SHP77 (cell line): ENCODE results near the gene SMIM30.
"Not testable (repeated sequence)": the region's sequence is repeated elsewhere in the genome, so short reads cannot be mapped to it uniquely, and the experiment has no call there.

Source experiments
- DNase-seq, 2 experiments: peaks; one replicate each; lab custom pipeline; 2025; lab: John Stamatoyannopoulos, UW

The SMIM30 gene, protein sequence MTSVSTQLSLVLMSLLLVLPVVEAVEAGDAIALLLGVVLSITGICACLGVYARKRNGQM

GRCh38 chr7:113118074-113118959 is at the start of gene SMIM30:
Gene SMIM30, minus strand, starts transcription at chr7:113118554. Its CDS starts 976 bp downstream, at chr7:113117578.
- peak; percentile 72 to 93 for DNase-seq

GRCh38 chr7:113166176-113166575 is 47.8 kb upstream of the SMIM30 start:
- DNase-seq: not testable (repeated sequence)

DNA sequence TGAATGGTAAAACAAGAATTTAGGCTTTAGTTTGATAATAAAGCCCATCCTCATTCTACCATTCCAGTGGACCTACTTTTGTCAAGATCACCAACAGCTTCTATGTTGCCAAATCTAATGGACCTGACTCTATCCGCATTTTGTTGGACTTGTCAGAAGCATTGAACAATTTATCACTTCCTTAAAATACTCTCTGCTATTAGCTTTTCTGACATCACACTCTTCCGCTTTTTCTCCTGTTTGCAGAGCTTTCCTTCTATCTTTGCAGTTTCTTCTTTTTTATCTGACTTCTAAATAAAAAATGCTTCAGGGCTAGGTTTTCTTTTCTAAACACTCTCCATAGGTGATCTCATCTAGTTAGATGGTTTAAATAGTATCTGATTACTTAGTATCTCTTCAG is 42.7 kb upstream of the SMIM30 start:
- no peak for DNase-seq

- peak; percentile 24 to 35 for DNase-seq
Observed at GRCh38 chr7:113159746-113160339, 41.5 kb upstream of the SMIM30 start.

DNA sequence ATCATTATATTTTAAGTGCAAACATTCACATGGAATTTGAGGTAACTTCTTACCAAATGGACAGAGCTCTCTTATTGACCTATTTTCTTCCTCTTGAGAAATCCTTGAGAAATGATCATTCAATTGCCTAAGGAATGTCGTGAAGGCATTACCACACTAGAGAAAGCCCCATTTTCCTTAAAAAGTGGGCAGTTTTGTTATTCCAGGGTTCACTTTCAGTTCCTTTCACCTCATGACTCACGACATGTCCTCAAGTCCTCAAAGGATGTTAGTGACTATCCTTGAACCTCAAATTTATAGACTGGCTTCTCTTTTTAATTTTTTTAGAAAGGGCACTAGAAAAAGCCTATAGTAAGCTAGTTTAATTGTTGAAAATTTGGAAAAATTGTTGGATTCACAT is 40.4 kb upstream of the SMIM30 start:
- DNase-seq: no peak

DNA sequence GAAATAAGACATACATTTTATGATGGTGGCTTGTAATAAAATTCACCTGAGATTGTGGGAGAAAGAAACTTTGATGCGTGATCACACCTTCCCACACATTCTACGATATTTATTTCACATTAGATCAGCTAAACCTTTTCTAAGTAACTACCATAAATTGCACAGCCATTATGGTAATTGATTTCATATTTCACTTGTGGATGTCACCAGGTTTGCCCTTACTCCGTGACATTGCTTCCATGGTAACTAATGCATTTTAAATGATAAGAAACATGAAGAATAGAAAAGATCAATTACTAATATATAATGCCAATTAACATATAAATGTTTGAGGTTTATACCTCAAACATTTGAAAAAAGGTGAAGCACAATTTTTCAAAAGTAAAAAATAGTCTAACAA is 35.8 kb upstream of the SMIM30 start:
- DNase-seq: no peak

DNA sequence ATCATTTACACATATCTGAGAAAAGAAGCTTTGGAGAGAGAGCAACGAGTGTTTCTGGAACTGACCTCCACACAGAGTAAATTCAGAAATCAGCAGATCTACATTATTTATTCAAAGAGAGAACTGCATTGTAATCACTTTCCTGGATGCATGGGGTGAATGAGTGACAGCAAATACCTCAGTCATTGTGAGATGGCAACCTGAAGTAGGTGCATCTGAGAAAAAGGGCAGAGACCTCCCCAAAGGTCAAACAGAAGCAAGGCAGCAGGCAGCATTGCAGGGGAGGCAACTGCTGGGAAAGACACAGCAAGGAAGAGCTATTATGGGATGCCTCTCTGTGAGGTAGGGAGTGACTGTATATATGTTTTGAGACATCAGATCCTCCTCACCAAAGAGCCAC is 26.5 kb upstream of the SMIM30 start:
- DNase-seq: no peak

- DNase-seq: no peak
Observed at GRCh38 chr7:113143486-113144257, 25.3 kb upstream of the SMIM30 start.

DNA sequence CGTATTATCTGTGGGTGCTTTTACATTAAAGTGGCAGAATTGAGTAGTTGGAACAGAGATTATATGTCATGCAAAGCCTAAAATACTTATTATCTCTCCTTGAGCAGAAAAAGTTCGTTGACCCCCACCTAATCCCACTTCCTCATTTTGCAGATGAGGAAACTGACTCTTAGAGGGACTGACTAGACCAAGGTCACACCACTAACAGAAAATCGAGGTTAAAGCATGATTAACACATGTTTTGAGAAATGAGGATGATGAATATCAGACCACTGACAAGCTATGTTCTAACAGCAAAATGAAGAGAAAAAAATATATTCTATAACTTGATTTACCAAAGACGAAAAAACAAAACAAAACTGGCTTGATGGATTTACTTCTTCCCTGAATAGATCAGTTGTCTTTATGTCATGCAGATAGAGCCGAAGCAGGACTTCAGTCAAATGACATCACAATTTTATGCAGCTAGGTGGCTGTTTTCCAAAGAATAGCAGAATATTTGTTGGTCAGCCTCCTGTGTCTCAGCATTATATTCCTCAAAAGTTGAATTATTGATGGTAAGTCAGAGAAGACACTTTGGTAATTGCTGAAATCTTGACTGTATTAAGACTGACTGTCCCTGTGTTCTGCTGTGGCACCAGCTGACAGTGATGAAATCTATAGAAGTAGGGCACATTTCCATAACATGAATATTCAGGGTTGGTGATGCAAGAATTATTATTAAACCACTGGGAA is 24.2 kb upstream of the SMIM30 start:
- DNase-seq: no peak

GRCh38 chr7:113141803-113142202 is 23.4 kb upstream of the SMIM30 start:
- DNase-seq: no peak

- DNase-seq: no peak
Observed at GRCh38 chr7:113140956-113141355, 22.6 kb upstream of the SMIM30 start.

DNA sequence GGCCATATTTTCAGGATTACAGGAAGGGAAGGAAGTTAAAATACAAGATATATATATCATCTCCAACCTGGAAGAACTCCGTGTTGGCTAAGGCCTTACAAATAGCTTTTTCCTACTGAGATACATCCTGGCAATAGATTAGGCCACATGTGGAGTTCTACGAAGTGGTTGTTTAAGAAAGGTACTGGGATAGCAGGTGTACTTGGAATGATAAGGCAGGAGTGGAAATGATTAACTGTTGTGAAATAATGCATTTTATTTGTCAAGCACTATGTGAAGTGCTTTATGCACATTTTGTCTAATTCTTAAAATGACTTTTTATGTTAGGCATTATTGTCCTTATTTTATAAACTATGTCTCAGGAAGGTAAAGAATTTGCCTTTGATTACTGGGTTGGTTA is 18.9 kb upstream of the SMIM30 start:
- DNase-seq: no peak

- DNase-seq: no peak
Observed at GRCh38 chr7:113134025-113134424, 15.7 kb upstream of the SMIM30 start.

DNA sequence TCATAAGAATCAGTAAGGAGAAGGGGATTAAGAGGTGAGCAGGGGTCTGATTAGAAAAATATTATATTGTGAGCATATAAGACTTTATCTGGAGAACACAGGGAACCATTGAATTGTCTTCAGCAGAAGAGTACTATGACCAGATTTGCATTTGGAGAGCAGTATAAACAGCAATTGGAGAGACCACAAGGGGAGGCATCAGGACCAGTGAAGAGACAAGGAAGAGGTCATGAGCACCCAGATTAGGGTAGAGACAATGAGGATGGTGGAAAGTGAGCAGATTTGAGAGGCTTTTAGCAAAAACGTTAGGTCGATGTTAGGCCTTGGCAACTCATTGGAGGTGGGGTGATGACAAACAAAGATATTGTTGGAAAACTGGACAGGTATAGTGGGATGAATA is 13.0 kb upstream of the SMIM30 start:
- no peak for DNase-seq

DNA sequence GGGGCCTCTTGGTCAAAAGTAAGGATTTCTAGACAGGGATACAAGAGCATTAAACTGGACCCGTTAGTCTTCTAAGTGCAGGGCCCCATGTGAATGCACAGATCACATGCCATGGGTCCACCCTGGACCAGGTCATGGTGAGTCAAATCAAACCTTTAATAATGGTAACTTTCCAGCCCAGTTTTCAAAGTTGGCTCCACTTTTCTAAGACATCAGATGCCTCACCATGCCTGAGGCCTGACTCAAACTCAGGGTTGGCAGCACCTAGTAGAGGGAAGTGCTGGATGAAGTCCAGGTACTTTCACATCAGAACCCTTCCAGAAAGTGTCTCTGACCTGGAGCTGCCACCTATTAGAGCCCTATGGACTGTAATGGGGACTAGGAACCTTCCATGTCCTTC is 9.7 kb upstream of the SMIM30 start:
- no peak for DNase-seq

- DNase-seq: no peak
Observed at GRCh38 chr7:113125728-113126127, 7.4 kb upstream of the SMIM30 start.

DNA sequence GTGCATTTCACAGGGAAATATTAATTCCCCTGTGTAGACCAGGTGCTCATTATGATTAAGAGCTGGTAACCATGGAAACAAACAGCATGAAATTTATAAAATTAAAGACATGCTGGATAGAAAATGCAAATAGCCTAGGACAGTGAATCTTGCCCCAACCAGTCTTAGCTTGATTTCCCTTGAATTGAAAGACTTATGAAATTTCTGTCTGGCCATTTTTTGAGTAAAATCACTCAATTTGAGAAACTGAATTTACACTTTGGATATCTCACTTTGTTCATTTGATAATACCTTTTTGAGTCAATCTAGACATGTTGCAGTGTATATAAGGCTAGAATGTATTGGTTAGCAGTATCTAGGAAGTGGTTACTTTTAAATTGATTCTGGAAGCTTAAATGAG is 4.4 kb upstream of the SMIM30 start:
- DNase-seq: no peak

DNA sequence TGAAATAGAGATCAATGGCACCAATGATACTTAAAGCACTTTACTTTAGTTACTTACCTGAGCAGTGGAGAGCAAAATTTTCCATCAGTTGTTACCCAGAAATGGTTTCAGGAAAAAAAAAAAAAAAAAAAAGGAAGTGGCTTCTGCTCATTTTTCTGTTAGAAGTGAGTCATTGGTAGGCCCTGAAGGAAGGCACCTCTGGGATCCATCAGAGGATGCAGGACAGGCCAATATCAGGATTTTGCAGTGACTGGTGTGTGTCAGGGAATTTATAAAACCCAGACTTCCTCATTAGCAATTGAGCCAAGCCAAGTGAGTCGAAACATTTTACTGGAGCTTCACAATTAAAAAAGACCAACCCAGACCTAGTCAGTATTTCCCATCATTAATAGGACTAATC is 2.3 kb upstream of the SMIM30 start:
- no peak for DNase-seq

GRCh38 chr7:113119429-113119828 is 1.1 kb upstream of the SMIM30 start:
- no peak for DNase-seq

GRCh38 chr7:113117374-113117774 is 980 bp downstream of the SMIM30 start:
- DNase-seq: not testable (repeated sequence)

DNA sequence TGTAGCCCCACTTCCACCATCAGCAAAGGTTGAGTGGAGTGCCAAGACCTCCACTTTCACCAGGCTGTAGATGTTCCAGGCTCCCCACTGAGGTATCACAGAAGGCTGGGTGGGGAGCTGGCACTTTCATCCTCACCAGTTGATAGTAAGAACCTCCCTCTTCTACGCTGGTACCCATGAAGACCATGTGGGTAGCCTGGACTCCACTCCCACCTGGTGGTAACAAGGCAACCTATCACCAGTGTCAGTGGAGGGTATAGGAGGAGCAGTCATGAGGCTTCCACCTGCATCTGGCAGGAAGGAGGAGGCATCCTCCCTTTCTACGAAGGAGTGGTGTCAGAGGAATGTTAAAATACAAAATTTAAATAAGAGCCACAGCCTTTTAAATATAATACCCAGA is 4.4 kb downstream of the SMIM30 start:
- no peak for DNase-seq

DNA sequence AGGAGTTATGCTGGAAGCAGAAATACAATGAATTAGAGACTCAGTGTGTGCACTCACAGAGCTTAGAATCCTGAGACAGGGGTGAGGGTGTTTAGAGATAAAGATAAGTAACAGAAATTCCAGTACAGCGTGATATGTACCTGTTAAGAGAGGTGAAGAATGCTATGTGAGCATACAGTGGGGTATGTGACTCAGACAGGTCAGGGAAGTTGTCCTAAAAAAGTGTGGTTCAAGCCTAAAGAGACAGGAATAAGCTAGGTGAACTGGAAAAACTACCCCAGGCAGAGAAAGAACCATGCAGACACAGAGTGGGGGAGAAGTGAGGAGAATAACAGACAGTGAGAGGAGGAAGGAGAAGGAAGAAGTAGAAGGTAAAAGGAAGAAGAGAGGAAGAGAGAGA is 8.6 kb downstream of the SMIM30 start:
- no peak for DNase-seq
